Measurements from ENCODE around the gene RFX6.

- TF ChIP-seq CTCF (IDR thresholded peaks at IDR 0.05) (no peak), POLR2A (IDR thresholded peaks at IDR 0.05) (no peak), EP300 (IDR thresholded peaks at IDR 0.05) (no peak)
Measured at GRCh38 chr6:116954938-116955337, 77.9 kb downstream of the RFX6 start.
